Activated CD8-positive, alpha-beta memory T cell treated with anti-CD3 and anti-CD28 coated beads for 24 hours (primary cell): ENCODE data around the gene PMM1.
"Not testable (repeated sequence)": the region's sequence is repeated elsewhere in the genome, so short reads cannot be mapped to it uniquely, and the experiment has no call there.

Source experiments
- DNase-seq: peaks from one replicate; pipeline ENCODE4 v3.0.0-alpha.2; 2020

The PMM1 gene

GRCh38 chr22:41589391-41590241 lies at the start of gene PMM1:
PMM1 (minus strand) TSS chr22:41589840; CDS start chr22:41589805, 35 bp downstream.
- peak; percentile 100 for DNase-seq

DNA sequence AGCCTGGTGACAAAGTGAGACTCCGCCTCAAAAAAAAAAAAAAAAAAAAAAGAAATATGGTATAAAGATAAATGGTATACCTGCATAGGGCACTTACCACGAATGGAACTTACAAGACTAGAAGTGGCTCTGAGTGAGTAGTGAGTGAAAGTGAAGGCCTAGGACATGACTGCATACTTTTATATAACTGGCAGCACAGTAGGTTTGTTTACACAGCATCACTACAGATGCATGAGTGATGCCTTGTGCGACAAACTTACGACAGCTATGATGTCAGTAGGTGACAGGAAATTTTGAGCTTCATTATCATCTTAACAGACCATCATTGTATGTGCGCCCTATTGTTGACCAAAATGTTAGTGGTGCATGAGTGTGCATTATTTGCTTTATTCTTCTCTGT lies 49.1 kb upstream of the PMM1 start:
- DNase-seq, result no peak

DNA sequence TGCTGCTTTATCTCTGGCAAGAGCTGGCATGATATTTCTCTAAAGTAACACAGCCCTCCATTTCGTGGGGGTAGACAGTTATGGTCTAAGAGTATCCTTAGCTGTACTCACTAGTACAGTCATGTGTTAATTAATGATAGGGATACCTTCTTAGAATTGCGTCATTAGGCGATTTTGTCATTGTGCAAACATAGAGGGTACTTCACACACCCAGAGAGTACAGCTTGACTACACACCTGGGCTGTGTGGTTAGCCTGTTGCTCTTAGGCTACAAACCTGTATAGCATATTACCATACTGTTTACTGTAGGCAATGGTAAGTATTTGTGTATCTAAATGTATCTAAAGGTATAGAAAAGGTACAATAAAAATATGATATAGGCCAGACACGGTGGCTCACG lies 48.5 kb upstream of the PMM1 start:
- DNase-seq, result no peak

- DNase-seq, result not testable (repeated sequence)
These were observed 48.0 kb upstream of the PMM1 start for GRCh38 chr22:41637623-41638022.

DNA sequence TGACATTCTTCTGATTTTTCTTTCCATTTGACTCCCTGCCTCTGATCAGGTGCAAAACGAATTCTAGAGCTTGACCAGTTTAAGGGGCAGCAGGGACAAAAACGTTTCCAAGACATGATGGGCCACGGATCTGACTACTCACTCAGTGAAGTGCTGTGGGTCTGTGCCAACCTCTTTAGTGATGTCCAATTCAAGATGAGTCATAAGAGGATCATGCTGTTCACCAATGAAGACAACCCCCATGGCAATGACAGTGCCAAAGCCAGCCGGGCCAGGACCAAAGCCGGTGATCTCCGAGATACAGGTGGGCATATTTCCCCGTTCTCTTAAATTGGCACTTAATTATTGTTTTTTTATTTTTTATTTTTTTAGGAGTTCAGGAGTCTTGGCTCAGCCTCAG lies 46.8 kb upstream of the PMM1 start:
- no peak for DNase-seq

GRCh38 chr22:41634610-41635009 lies 45.0 kb upstream of the PMM1 start:
- DNase-seq, result not testable (repeated sequence)

- not testable (repeated sequence) for DNase-seq
These were observed 42.0 kb upstream of the PMM1 start for GRCh38 chr22:41631615-41632014.

DNA sequence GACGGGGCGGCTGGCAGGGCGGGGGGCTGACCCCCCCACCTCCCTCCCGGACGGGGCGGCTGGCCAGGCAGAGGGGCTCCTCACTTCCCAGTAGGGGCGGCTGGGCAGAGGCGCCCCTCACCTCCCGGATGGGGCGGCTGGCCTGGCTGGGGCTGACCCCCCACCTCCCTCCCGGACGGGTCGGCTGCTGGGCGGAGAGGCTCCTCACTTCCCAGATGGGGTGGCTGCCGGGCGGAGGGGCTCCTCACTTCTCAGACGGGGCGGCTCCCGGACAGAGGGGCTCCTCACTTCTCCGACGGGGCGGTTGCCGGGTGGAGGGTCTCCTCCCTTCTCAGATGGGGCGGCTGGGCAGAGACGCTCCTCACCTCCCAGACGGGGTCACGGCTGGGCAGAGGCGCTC lies 41.5 kb upstream of the PMM1 start:
- DNase-seq, result not testable (repeated sequence)

- DNase-seq, result no peak
These were observed 35.9 kb upstream of the PMM1 start for GRCh38 chr22:41625577-41625976.

DNA sequence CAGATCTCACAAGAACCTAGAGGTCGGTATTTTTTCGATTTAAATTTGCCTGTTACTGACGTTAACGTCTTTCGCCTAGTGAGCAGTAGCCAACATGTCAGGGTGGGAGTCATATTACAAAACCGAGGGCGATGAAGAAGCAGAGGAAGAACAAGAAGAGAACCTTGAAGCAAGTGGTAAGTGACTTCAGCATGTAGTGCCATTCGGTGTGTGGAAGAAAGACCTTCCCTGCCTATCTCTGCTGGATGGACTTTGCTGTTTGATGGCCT lies 32.2 kb upstream of the PMM1 start:
- DNase-seq, result no peak

- peak; percentile 100 for DNase-seq
These were observed 31.7 kb upstream of the PMM1 start, which contains the start of gene XRCC6 for GRCh38 chr22:41621099-41621910. XRCC6 (plus strand) TSS chr22:41621295; CDS start chr22:41622005, 710 bp downstream.

DNA sequence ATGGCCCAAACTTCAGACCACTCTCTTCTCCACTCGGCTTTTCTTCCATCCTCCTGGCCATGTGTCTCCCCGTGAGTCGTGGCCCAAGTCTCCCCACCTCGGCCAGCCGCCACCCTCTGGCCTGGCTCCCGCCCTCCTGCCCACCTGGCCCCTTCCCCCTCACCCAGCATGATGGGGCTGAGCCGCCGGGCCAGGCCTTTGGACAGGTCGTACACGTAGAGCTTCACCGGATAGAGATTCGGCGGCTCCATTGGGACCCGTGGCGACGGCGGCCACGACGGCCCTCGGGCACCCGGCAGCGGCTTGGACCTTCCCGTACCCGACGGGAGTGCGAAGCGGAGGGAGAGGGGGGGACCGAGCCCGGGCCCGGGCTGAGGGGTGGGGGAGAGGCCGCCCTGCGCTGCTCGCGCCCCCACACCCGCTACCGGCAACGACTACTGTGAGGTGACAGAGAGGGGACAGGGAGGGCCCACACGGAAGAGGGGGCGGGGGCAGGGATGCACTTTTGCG lies 31.0 kb upstream of the PMM1 start, which contains the start of gene DESI1:
Gene DESI1 (minus strand): TSS at position 455 of the 510 bp plus-strand sequence. CDS start 204 bp downstream, at position 251.
- DNase-seq, result no peak

GRCh38 chr22:41619979-41620588 lies 30.4 kb upstream of the PMM1 start:
- peak; percentile 80 for DNase-seq

GRCh38 chr22:41613456-41613855 lies 23.8 kb upstream of the PMM1 start:
- DNase-seq, result no peak

DNA sequence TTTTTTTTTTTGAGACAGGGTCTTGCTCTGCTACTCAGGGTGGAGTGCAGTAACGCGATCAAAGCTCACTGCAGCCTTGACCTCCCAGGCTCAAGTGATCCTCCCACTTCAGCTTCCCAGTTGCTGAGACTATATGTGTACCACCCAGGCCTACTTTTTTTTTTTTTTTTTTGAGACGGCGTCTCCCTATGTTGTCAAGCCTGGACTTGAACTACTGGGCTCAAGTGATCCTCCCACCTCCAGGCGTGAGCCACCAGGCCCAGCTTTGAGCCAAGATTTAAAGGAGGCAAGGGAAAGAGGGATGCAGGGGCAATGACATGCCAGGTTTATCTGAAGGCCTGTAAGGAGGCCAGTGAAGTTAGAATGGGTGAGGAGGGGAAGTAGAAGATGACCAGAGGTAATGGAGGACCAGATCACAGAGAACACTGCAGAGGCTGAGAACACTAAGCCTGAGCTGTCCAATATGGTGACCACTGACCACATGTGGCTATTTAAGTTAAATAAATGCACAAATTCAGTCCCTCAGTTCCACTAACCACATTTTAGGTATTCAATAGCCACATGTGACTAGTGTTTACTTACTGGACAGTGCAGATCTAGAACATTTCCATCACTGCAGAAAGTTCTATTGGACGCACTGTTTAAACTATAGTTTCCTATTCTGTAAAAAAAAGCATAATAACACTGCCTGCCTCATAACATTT lies 23.1 kb upstream of the PMM1 start:
- no peak for DNase-seq

GRCh38 chr22:41608386-41608785 lies 18.7 kb upstream of the PMM1 start:
- DNase-seq, result no peak

- DNase-seq, result peak; percentile 75
These were observed 14.3 kb upstream of the PMM1 start for GRCh38 chr22:41603873-41604332.

- DNase-seq, result no peak
These were observed 11.3 kb upstream of the PMM1 start for GRCh38 chr22:41600976-41601375.

DNA sequence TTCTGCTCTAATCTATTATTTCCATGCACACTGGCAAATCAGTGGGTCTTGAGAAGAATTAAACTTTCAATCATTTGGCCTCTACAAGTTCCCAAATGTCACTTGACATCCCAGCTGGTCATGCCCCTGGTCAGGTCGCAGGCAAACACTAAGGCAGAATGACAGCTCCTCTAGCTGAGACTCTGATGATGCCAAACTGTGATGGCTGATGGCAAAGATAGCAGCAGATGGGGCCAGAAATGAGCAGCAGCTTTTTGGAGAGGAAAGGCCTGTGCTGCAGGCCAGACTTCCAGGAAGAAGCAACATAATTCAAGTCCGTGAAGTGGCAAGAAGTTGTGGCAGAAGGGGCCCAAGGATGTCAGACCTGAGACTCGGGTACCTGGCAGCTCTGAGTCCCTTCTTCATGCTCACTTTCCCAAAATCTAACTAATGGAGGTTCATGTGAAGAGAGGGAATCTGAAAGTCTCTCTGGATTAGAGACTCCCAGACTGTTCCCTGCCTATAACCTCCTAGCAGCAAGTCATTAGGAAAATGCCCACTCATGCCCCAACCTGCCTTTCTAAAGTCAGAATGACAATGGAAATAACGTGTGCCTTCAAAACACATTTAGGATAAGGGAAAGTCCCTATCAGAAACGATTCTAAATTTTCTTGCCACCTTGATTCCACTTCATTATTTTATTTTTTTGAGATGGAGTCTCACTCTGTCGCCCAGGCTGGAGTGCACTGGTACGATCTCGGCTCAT lies 9.4 kb upstream of the PMM1 start:
- no peak for DNase-seq

- DNase-seq, result no peak
These were observed 8.4 kb upstream of the PMM1 start for GRCh38 chr22:41598081-41598480.

DNA sequence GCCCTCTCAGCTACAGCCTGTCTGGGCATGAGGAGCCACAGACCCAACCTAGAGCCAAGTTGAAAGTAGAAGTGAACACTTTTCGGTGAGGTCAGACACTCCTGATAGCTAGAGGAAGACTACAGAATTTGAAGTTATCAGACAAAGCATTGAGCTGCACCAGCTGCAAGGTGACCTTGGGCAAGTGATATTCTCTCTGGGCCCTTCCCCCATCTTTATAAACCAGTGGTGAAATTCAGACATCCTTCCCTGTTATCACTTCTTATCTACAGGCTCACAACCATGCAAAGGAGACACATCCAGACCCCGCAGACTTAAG lies 8.0 kb upstream of the PMM1 start:
- no peak for DNase-seq
